GM21381 (cell line): Measurements from ENCODE around the gene CACNA1E.

ENCODE experiments used
- ATAC-seq: cut with Tn5 transposase; IDR thresholded peaks from one replicate; pipeline ENCODE4 v1.9.1; 2021; ENCODE audit warnings: mild to moderate bottlenecking, moderate library complexity; ENCODE audit not compliant: unreplicated experiment

Gene CACNA1E

GRCh38 chr1:181626279-181626938, 143.1 kb downstream of the CACNA1E start:
- ATAC-seq = no peak

DNA sequence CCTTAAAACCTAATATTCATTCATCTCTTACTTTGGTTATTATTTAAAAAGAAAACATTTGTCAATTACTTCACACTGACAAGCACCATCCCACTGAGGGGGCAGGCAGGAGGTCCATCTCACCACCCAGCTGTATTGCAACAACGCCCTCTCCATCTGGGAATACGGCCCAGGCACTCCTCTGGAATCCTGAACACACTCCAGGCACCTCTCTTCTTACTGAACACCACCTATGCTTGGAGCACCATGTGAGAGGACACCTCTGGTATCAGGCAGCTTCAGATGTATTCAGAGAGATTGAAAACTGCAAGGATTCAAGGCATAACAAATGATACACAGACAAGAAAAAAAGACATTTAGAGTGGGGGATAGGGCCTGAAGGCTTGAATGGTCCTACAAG, 147.1 kb downstream of the CACNA1E start:
- ATAC-seq = no peak

DNA sequence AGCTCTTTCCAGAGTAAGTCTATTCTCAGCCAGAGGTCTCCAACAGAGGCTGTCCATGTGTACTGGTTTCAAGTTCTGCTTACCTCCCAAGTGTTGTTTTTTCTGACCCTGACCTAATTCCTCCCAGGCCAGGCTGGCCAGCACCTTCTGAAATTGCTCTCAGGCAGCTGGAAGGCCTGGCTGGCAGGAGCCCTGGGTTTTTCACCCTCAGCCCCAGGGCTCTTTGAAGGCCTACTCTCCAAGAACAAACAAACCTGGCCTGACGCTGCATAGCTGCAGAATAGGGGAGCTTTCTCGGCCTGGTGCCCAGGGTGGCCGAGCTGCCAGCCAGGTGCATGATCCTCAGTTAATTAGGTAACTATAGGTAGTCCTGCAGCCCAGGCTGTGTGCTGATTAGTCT, 147.5 kb downstream of the CACNA1E start:
- ATAC-seq = no peak

DNA sequence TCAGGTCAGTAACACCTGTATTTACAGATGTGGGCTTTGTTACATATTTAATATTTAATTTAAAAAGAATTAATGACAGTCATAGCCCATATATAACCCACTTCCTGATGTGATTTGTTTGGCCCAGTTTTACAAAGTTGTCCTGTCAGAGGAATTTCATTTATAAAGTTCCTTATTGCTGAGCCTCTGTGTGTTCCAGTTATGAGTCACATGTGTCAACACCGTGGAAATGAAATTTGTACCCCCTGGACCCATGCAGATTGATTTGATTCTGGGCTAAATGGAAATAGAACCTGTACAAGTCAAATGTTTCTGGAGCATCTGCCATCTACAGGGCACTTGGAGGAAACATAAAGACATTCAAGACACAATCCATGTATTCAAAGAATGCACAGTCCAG, 149.2 kb downstream of the CACNA1E start:
- no peak for ATAC-seq

GRCh38 chr1:181632960-181633359, 149.6 kb downstream of the CACNA1E start:
- ATAC-seq = no peak

DNA sequence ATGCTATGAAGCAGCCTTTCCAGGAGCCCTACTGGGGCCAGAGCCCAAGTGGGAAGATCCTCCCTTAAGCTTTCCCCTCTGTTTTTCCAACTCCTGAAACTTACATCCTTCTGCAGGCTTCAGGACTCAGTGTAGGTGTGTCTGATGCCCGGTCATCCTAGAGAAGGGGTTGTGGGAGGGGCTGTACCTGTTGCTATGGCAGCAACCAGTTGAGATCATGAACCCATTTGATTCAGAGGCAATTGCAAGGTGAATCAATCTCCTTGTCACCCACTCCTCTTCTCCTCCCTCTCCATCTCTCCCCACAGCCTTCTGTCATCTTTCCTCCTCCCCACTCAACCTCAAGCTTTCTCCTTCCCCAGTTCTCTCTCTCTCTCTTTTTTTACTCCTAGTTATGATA, 151.8 kb downstream of the CACNA1E start:
- no peak for ATAC-seq

GRCh38 chr1:181637998-181638397, 154.7 kb downstream of the CACNA1E start:
- no peak for ATAC-seq

- ATAC-seq = no peak
Measured at GRCh38 chr1:181640956-181641355, 157.6 kb downstream of the CACNA1E start.

- ATAC-seq = no peak
Measured at GRCh38 chr1:181643631-181644030, 160.3 kb downstream of the CACNA1E start.

- no peak for ATAC-seq
Measured at GRCh38 chr1:181645171-181645570, 161.9 kb downstream of the CACNA1E start.

- ATAC-seq = no peak
Measured at GRCh38 chr1:181646710-181647109, 163.4 kb downstream of the CACNA1E start.

GRCh38 chr1:181647314-181648035, 164.2 kb downstream of the CACNA1E start:
- ATAC-seq = no peak

GRCh38 chr1:181651276-181651675, 168.0 kb downstream of the CACNA1E start:
- no peak for ATAC-seq

DNA sequence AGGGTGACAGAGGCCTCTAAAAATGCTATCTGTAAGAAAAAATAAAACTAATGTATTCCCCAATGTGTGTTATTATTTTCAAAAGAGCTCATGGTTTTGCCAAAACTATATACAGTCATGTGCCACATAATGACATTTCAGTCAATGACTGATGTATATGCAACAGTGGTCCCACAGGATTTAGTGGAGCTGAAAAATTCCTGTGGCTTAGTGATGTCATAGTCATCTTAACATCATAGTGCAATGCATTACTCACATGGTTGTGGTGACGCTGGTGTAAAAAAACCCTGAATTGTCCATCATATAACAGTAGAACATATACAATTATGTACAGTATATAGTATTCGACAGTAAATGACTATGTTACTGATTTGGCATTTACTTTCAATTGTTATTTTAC, 172.4 kb downstream of the CACNA1E start:
- no peak for ATAC-seq

DNA sequence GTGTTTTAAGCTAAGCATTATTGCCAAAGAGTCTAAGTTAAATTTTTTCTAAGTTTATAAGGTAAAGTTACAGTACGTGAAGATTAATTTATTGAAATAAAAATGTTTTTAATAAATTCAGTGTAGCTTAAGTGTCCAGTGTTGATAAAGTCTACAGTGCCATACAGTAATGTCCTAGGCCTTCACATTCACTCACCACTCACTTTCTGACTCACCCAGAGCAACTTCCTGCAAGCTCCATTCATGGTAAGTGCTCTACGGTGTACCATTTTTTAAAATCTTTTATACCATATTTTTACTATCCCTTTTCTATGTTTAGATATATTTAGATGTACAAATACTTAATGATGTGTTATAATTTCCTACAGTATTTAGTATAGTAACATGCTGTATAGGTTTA, 173.2 kb downstream of the CACNA1E start:
- no peak for ATAC-seq

GRCh38 chr1:181658581-181658980, 175.3 kb downstream of the CACNA1E start:
- ATAC-seq = no peak

DNA sequence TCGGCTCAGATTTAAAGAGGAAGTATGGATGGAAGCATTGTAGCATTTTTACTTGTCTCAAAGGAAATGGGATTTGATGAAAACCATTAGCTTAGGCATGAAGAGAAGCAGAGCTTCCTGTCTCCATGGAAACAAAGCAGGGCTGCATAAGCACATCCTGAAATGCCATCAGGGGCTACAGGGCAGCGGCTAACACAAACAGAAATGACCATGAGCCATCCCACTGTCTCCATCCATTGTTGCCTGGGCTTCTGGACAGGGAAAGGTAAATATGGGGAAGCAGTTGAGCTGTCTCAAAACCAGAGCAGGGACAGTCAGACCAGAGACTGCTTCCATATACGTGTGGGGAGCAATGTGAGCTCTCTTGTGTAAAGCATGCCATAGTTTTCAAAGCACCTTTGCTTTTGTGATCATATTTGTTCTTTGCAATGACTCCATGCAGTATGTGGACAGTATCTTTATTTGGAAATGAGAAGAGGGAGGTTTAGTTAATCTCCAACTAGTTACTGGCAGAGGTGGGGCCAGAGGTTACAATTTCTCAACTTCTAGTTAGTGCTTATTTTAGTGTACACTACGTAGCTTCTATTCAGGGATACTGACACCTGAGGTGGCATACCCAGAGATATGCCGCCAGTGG, 176.1 kb downstream of the CACNA1E start:
- no peak for ATAC-seq

GRCh38 chr1:181660621-181661020, 177.3 kb downstream of the CACNA1E start:
- ATAC-seq = no peak

- no peak for ATAC-seq
Measured at GRCh38 chr1:181661569-181661968, 178.3 kb downstream of the CACNA1E start.

GRCh38 chr1:181662606-181663005, 179.3 kb downstream of the CACNA1E start:
- ATAC-seq = no peak

DNA sequence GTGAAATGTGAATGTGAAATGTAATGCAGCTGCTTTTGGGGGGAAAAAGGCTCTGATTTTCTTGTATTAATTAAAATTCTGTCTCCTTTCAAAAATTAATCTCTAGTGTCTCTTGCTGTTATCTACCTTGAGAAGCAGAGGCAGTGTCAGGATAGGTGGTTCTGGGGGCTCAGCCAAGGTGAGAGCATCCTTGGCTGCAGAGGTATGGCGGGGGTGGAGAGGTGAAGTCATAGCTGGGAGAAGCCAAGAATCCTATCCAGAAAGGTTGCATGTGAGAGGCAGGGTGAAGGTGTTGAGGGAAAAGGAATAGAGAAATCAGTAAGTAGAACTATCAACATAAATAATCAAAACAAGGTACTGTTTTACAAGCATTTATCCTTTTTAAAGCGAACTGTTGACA, 181.2 kb downstream of the CACNA1E start:
- ATAC-seq = no peak

DNA sequence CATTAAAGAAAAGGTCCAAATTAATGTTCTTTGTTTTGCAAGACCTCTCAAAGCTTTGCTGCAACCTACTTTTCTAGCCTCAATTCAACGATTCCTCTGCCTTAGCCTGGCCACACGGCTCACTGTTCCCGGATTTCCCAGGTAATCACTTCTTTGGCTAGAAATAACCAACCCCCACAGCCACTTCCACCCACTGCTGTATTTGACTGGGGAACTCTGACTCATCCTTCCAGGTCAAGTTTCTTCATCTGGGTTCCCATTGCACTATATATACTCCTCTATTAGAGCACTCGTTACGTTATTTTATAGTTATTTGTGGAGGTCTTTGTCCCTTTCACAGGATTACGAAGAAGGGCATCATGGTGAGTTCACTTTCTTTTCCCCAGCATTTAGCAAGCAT, 185.9 kb downstream of the CACNA1E start:
- no peak for ATAC-seq
